B cell (primary cell): ENCODE measurements around the gene CTNNA3. TPM values are rescaled to one million over a fixed set of nuclear protein-coding genes. Genes with fewer than 3 reads are reported as not detected.

Experiments
- ATAC-seq: fragments of 200-7000 bp; cut with Tn5 transposase; one replicate; pipeline ENCODE4 v1.10.0; 2021; ENCODE audit warnings: low read depth, mild to moderate bottlenecking, moderate number of reproducible peaks, moderate library complexity
- CTCF ChIA-PET: fragments of 350-600 bp; sonication (Branson Sonifier 250); formaldehyde crosslinking; loops from one replicate; lab custom pipeline; 2021; ENCODE audit warnings: antibody characterized with exemption, inconsistent platforms; lab: Charles Lee
- POLR2A ChIA-PET: fragments of 350-600 bp; sonication (Branson Sonifier 250); formaldehyde crosslinking; loops from one replicate; lab custom pipeline; 2021; ENCODE audit warnings: antibody characterized with exemption; lab: Charles Lee
- DNase-seq: peaks from one replicate; pipeline ENCODE4 v3.0.0; 2013
- H2AFZ ChIP-seq: 2 replicates; pipeline ENCODE4 v1.6.1; 2012; ENCODE audit warnings: mild to moderate bottlenecking, low read depth, low read length; ENCODE audit not compliant: insufficient read depth, poor library complexity, severe bottlenecking
- H3K27ac ChIP-seq, 2 donors: 1 replicate in 1 of 2; 2 replicates in 1 of 2; pipeline ENCODE4 v1.5.1; 2012 to 2013; ENCODE audit warnings: low read length in 2 of 2, mild to moderate bottlenecking in 2 of 2, moderate library complexity in 1 of 2
- H3K27me3 ChIP-seq, 4 experiments: fragments of 200-600 bp in 1 of 4; sonication (generic) in 1 of 4; replicated peaks in 1 of 4; 1 replicate in 2 of 4; 2 replicates in 2 of 4; pipeline versions ENCODE4 v1.6.1 to v1.7.0; 2013 to 2016; ENCODE audit warnings: low read length in 3 of 4, mild to moderate bottlenecking in 2 of 4, mixed read lengths in 1 of 4, moderate library complexity in 1 of 4; ENCODE audit not compliant: insufficient read depth in 4 of 4, control insufficient read depth in 3 of 4; ENCODE audit errors: control extremely low read depth in 1 of 4
- H3K36me3 ChIP-seq, 2 experiments: replicated peaks in 1 of 2; 1 replicate in 1 of 2; 2 replicates in 1 of 2; pipeline versions ENCODE4 v1.6.1 to v1.7.1; 2013; ENCODE audit warnings: low read length in 1 of 2; ENCODE audit not compliant: insufficient read depth in 2 of 2, control insufficient read depth in 1 of 2; ENCODE audit errors: control extremely low read depth in 1 of 2, extremely low read depth in 1 of 2
- H3K4me1 ChIP-seq, 2 donors: fragments of 200-600 bp in 1 of 2; sonication (generic) in 1 of 2; 1 replicate in 1 of 2; 2 replicates in 1 of 2; pipeline versions ENCODE4 v1.5.1 to v1.6.1; 2013 to 2017; ENCODE audit warnings: low read length in 2 of 2; ENCODE audit not compliant: control insufficient read depth in 2 of 2, insufficient read depth in 2 of 2
- H3K4me2 ChIP-seq: replicated peaks from 2 replicates; pipeline ENCODE3; 2012; ENCODE audit warnings: mild to moderate bottlenecking, low read depth, low read length; ENCODE audit not compliant: poor library complexity, severe bottlenecking
- H3K4me3 ChIP-seq, 5 experiments: fragments of 200-600 bp in 1 of 5; sonication (generic) in 1 of 5; 1 replicate in 3 of 5; 2 replicates in 2 of 5; pipeline versions ENCODE4 v1.5.1 to v1.7.0; 2011 to 2016; ENCODE audit warnings: low read length in 4 of 5, mild to moderate bottlenecking in 4 of 5, low read depth in 2 of 5, control low read depth in 1 of 5, moderate library complexity in 1 of 5; ENCODE audit not compliant: insufficient read depth in 1 of 5; ENCODE audit errors: control extremely low read depth in 1 of 5, extremely low read depth in 1 of 5
- H3K79me2 ChIP-seq: fragments of 200-600 bp; sonication (generic); one replicate; pipeline ENCODE4 v1.6.0; 2016; ENCODE audit warnings: low read length; ENCODE audit not compliant: control insufficient read depth, insufficient read depth
- H3K9ac ChIP-seq: fragments of 200-600 bp; sonication (generic); 2 replicates; pipeline ENCODE4 v1.6.1; 2017; ENCODE audit warnings: mild to moderate bottlenecking, low read length, moderate library complexity
- H3K9me3 ChIP-seq, 3 donors: one replicate each; pipeline versions ENCODE4 v1.6.1 to v1.7.1; 2013; ENCODE audit warnings: low read length in 2 of 3; ENCODE audit not compliant: control insufficient read depth in 2 of 3, insufficient read depth in 1 of 3; ENCODE audit errors: control extremely low read depth in 1 of 3
- H4K20me1 ChIP-seq: 2 replicates; pipeline ENCODE4 v1.6.0; 2012; ENCODE audit warnings: mild to moderate bottlenecking, low read length; ENCODE audit not compliant: insufficient read depth, control insufficient read depth, poor library complexity, severe bottlenecking
- H3K27ac Mint-ChIP-seq: one replicate; pipeline ENCODE4 v1.8.0; 2021; ENCODE audit warnings: mixed read lengths
- H3K27me3 Mint-ChIP-seq: one replicate; pipeline ENCODE4 v1.8.0; 2021; ENCODE audit warnings: mixed read lengths
- H3K4me1 Mint-ChIP-seq: one replicate; pipeline ENCODE4 v1.8.0; 2021; ENCODE audit warnings: mixed read lengths
- H3K4me3 Mint-ChIP-seq: one replicate; pipeline ENCODE4 v1.8.0; 2021; ENCODE audit warnings: mixed read lengths
- H3K9me3 Mint-ChIP-seq: one replicate; pipeline ENCODE4 v1.8.0; 2022; ENCODE audit warnings: mixed read lengths; ENCODE audit not compliant: insufficient read depth
- EZH2 ChIP-seq: IDR thresholded peaks from 2 replicates; pipeline ENCODE4 v1.6.1; 2012; ENCODE audit warnings: borderline replicate concordance, low read depth, mild to moderate bottlenecking, moderate library complexity, low read length; ENCODE audit not compliant: insufficient read depth, poor library complexity, severe bottlenecking
- WGBS: methylation state at CpG from one replicate; pipeline ENCODE4 v1.1.5; 2013; ENCODE audit warnings: missing lambda C conversion rate; ENCODE audit not compliant: insufficient coverage; 5-methylcytosine and 5-hydroxymethylcytosine counted together
- intact Hi-C: fragments of 100-400 bp; cut with micrococcal nuclease; formaldehyde crosslinking; loops from one replicate; pipeline ENCODE4 v1.10.0; 2022
- polyA plus RNA-seq: library from polyadenylated mRNA; depleted of rRNA; stranded (reverse); fragments of >200 nt; gene quantifications from 2 replicates; pipeline ENCODE4 v1.2.3, GENCODE V29; 2012
- total RNA-seq, 2 donors: library from RNA; stranded (reverse); fragments of 120-200 nt in 1 of 2; gene quantifications; 1 replicate in 1 of 2; 2 replicates in 1 of 2; pipeline versions ENCODE4 v1.2.3 to v1.2.4, GENCODE V29; 2013 to 2022
- TF ChIP-seq, protein P1 (sequence below): fragments of 200-600 bp; IDR thresholded peaks from one replicate; pipeline ENCODE4 v1.8.0; 2022; ENCODE audit warnings: antibody characterized with exemption, mild to moderate bottlenecking

The CTNNA3 gene
- total and polyA plus RNA-seq, 2 donors (not counting 1 experiment from before 2014, with no cell fraction given), result 0.01 TPM; not detected in 1

GRCh38 chr10:67011480-67011879 is 684.5 kb downstream of the CTNNA3 start:
- H4K20me1 ChIP-seq, result no peaks in the 10 kb centered on the region
- no peaks in the 10 kb centered on the region for H3K4me1 ChIP-seq
- H3K9ac ChIP-seq, result no peak overlapping the region
- ATAC-seq (no peak), DNase-seq (no peak)
- H3K9me3 ChIP-seq, result no peaks in the 10 kb centered on the region
- H3K27me3 ChIP-seq, result no peaks in the 10 kb centered on the region
- no peak overlapping the region for H2AFZ ChIP-seq
- TF ChIP-seq, protein P1, sequence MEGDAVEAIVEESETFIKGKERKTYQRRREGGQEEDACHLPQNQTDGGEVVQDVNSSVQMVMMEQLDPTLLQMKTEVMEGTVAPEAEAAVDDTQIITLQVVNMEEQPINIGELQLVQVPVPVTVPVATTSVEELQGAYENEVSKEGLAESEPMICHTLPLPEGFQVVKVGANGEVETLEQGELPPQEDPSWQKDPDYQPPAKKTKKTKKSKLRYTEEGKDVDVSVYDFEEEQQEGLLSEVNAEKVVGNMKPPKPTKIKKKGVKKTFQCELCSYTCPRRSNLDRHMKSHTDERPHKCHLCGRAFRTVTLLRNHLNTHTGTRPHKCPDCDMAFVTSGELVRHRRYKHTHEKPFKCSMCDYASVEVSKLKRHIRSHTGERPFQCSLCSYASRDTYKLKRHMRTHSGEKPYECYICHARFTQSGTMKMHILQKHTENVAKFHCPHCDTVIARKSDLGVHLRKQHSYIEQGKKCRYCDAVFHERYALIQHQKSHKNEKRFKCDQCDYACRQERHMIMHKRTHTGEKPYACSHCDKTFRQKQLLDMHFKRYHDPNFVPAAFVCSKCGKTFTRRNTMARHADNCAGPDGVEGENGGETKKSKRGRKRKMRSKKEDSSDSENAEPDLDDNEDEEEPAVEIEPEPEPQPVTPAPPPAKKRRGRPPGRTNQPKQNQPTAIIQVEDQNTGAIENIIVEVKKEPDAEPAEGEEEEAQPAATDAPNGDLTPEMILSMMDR, result no peak
- TF ChIP-seq EZH2, result no peak
- no peaks in the 10 kb centered on the region for H3K36me3 ChIP-seq
- no peak overlapping the region for H3K4me3 ChIP-seq
- H3K27ac ChIP-seq, result no peak overlapping the region
- no peaks in the 10 kb centered on the region for H3K79me2 ChIP-seq
- Mint-ChIP-seq H3K9me3 (no peaks in the 10 kb centered on the region), H3K4me1 (no peaks in the 10 kb centered on the region), H3K27ac (no peak overlapping the region), H3K4me3 (no peak overlapping the region), H3K27me3 (no peaks in the 10 kb centered on the region)
- WGBS, result no CpG with 5 or more reads among the region's 1 CpG
- H3K4me2 ChIP-seq, result no peak overlapping the region
- ChIA-PET CTCF (no interaction called here), POLR2A (no interaction called here)
- intact Hi-C loops, result no loop called here

GRCh38 chr10:67005981-67006380 is 690.0 kb downstream of the CTNNA3 start:
- intact Hi-C loops, result no loop called here
- CTCF ChIA-PET, result interaction anchor here (1.0 kb wide), 1 partner anchor 75 kb away, joined by 3 read pairs; no protein-coding TSS in a partner anchor

More at GRCh38 chr10:67005981-67006380, 690.0 kb downstream of the CTNNA3 start:
- no peaks in the 10 kb centered on the region for H3K79me2 ChIP-seq
- DNase-seq (no peak), ATAC-seq (no peak)
- H3K9ac ChIP-seq, result no peak overlapping the region
- H3K36me3 ChIP-seq, result no peaks in the 10 kb centered on the region
- POLR2A ChIA-PET, result no interaction called here
- no peaks in the 10 kb centered on the region for H4K20me1 ChIP-seq
- Mint-ChIP-seq H3K4me1 (no peaks in the 10 kb centered on the region), H3K27ac (no peak overlapping the region), H3K27me3 (no peaks in the 10 kb centered on the region), H3K9me3 (no peaks in the 10 kb centered on the region), H3K4me3 (no peak overlapping the region)
- no peak overlapping the region for H3K4me2 ChIP-seq
- H3K4me1 ChIP-seq, result no peaks in the 10 kb centered on the region
- H3K27me3 ChIP-seq, result no peaks in the 10 kb centered on the region
- WGBS, result no CpG with 5 or more reads among the region's 1 CpG
- no peak for TF ChIP-seq EZH2
- TF ChIP-seq, protein P1, result no peak
- no peak overlapping the region for H3K4me3 ChIP-seq
- H3K27ac ChIP-seq, result no peak overlapping the region
- H3K9me3 ChIP-seq, result no peaks in the 10 kb centered on the region
- H2AFZ ChIP-seq, result no peak overlapping the region
